ENCODE results near the gene RMRP. TPM values are rescaled to one million over a fixed set of nuclear protein-coding genes. Genes with fewer than 3 reads are reported as not detected.

The RMRP gene
- total and polyA plus RNA-seq, 2 donors from 2014 or later = 36,256 TPM; not detected in 1

GRCh38 chr9:35628389-35628991 lies 29.3 kb downstream of the RMRP start:
- Histone ChIP-seq H3K27ac (ENCODE audit: low read depth in 2 of 2, low read length in 2 of 2) (no peak overlapping the region), H3K27me3 (ENCODE audit: control insufficient read depth, insufficient read depth, low read length) (no peaks in the 10 kb centered on the region), H3K9ac (ENCODE audit: low read length in 3 of 3) (no peak overlapping the region), H3K4me3 (ENCODE audit: low read length in 3 of 3) (no peak overlapping the region), H3K9me3 (ENCODE audit: control insufficient read depth in 2 of 3, insufficient read depth in 1 of 3, low read length in 3 of 3) (no peaks in the 10 kb centered on the region), H3K36me3 (ENCODE audit: control insufficient read depth in 2 of 3, insufficient read depth in 3 of 3, low read length in 3 of 3) (no peaks in the 10 kb centered on the region), H3K4me1 (ENCODE audit: control insufficient read depth in 2 of 3, insufficient read depth in 2 of 3, low read depth in 1 of 3, low read length in 3 of 3) (no peaks in the 10 kb centered on the region)
- no peak for TF ChIP-seq CTCF (IDR thresholded peaks at IDR 0.05; ENCODE audit: borderline replicate concordance, extremely low read depth, insufficient read depth)
- FAIRE-seq = no peak
- intact Hi-C loops (cut with DNase I) = no loop called here
- no peak for DNase-seq

GRCh38 chr9:35627575-35627974 lies 30.2 kb downstream of the RMRP start:
- H3K36me3 ChIP-seq (ENCODE audit: control insufficient read depth in 2 of 3, insufficient read depth in 3 of 3, low read length in 3 of 3) = no peaks in the 10 kb centered on the region
- H3K4me3 ChIP-seq (ENCODE audit: low read length in 3 of 3) = no peak overlapping the region
- H3K9ac ChIP-seq (ENCODE audit: low read length in 3 of 3) = no peak overlapping the region
- no peak overlapping the region for H3K27ac ChIP-seq (ENCODE audit: low read depth in 2 of 2, low read length in 2 of 2)
- DNase-seq (no peak), FAIRE-seq (no peak)
- no peaks in the 10 kb centered on the region for H3K9me3 ChIP-seq (ENCODE audit: control insufficient read depth in 2 of 3, insufficient read depth in 1 of 3, low read length in 3 of 3)
- no peak for TF ChIP-seq CTCF (IDR thresholded peaks at IDR 0.05; ENCODE audit: borderline replicate concordance, extremely low read depth, insufficient read depth)
- intact Hi-C loops (cut with DNase I) = no loop called here
- H3K27me3 ChIP-seq (ENCODE audit: control insufficient read depth, insufficient read depth, low read length) = no peaks in the 10 kb centered on the region
- no peaks in the 10 kb centered on the region for H3K4me1 ChIP-seq (ENCODE audit: control insufficient read depth in 2 of 3, insufficient read depth in 2 of 3, low read depth in 1 of 3, low read length in 3 of 3)

GRCh38 chr9:35619800-35620158 lies 38.0 kb downstream of the RMRP start:
- H3K27ac ChIP-seq (ENCODE audit: low read depth in 2 of 2, low read length in 2 of 2) = no peak overlapping the region
- DNase-seq (no peak), FAIRE-seq (no peak)
- H3K9ac ChIP-seq (ENCODE audit: low read length in 3 of 3) = no peak overlapping the region
- H3K9me3 ChIP-seq (ENCODE audit: control insufficient read depth in 2 of 3, insufficient read depth in 1 of 3, low read length in 3 of 3) = no peaks in the 10 kb centered on the region
- no peak overlapping the region for H3K4me3 ChIP-seq (ENCODE audit: low read length in 3 of 3)
- H3K27me3 ChIP-seq (ENCODE audit: control insufficient read depth, insufficient read depth, low read length) = peaks cover 5% of the 10 kb centered on the region
- peaks cover 0 to 10% (median 0%) of the 10 kb centered on the region in 3 donors for H3K4me1 ChIP-seq (ENCODE audit: control insufficient read depth in 2 of 3, insufficient read depth in 2 of 3, low read depth in 1 of 3, low read length in 3 of 3)
- no peak for TF ChIP-seq CTCF (IDR thresholded peaks at IDR 0.05; ENCODE audit: borderline replicate concordance, extremely low read depth, insufficient read depth)
- intact Hi-C loops (cut with DNase I) = no loop called here
- H3K36me3 ChIP-seq (ENCODE audit: control insufficient read depth in 2 of 3, insufficient read depth in 3 of 3, low read length in 3 of 3) = no peaks in the 10 kb centered on the region

Data from kidney (tissue), 14 donors.